ENCODE data around the gene ARSB.

The ARSB gene

GRCh38 chr5:78830528-78831046 is 154.5 kb downstream of the ARSB start:
- no peak for DNase-seq

GRCh38 chr5:78829811-78830527 is 155.1 kb downstream of the ARSB start:
- DNase-seq = no peak

GRCh38 chr5:78827725-78828124 is 157.4 kb downstream of the ARSB start:
- no peak for DNase-seq

GRCh38 chr5:78824831-78825281 is 160.3 kb downstream of the ARSB start:
- DNase-seq = no peak

- no peak for DNase-seq
These were observed 161.9 kb downstream of the ARSB start for GRCh38 chr5:78823196-78823595.

- no peak for DNase-seq
These were observed 163.5 kb downstream of the ARSB start for GRCh38 chr5:78821536-78822021.

- no peak for DNase-seq
These were observed 165.4 kb downstream of the ARSB start for GRCh38 chr5:78819707-78820106.

GRCh38 chr5:78819166-78819565 is 165.9 kb downstream of the ARSB start:
- DNase-seq = no peak

GRCh38 chr5:78816143-78816765 is 168.9 kb downstream of the ARSB start:
- DNase-seq = no peak

GRCh38 chr5:78813906-78814530 is 171.1 kb downstream of the ARSB start:
- DNase-seq = no peak

- DNase-seq = no peak
These were observed 171.8 kb downstream of the ARSB start for GRCh38 chr5:78813286-78813685.

- no peak for DNase-seq
These were observed 173.2 kb downstream of the ARSB start for GRCh38 chr5:78811866-78812265.

- no peak for DNase-seq
These were observed 173.8 kb downstream of the ARSB start for GRCh38 chr5:78811121-78811817.

GRCh38 chr5:78810098-78810920 is 174.8 kb downstream of the ARSB start:
- no peak for DNase-seq

GRCh38 chr5:78809444-78809843 is 175.7 kb downstream of the ARSB start:
- DNase-seq = no peak

GRCh38 chr5:78808818-78809217 is 176.3 kb downstream of the ARSB start:
- DNase-seq = no peak

- DNase-seq = no peak
These were observed 176.7 kb downstream of the ARSB start for GRCh38 chr5:78808380-78808779.

- DNase-seq = no peak
These were observed 178.6 kb downstream of the ARSB start for GRCh38 chr5:78806544-78806943.

- no peak for DNase-seq
These were observed 179.5 kb downstream of the ARSB start for GRCh38 chr5:78805474-78806124.

- DNase-seq = no peak
These were observed 180.1 kb downstream of the ARSB start for GRCh38 chr5:78804995-78805394.

GRCh38 chr5:78803941-78804340 is 181.2 kb downstream of the ARSB start:
- DNase-seq = no peak

Measured in inflammatory macrophage (primary cell).